ENCODE measurements around the gene ELK4.

The ELK4 gene

DNA sequence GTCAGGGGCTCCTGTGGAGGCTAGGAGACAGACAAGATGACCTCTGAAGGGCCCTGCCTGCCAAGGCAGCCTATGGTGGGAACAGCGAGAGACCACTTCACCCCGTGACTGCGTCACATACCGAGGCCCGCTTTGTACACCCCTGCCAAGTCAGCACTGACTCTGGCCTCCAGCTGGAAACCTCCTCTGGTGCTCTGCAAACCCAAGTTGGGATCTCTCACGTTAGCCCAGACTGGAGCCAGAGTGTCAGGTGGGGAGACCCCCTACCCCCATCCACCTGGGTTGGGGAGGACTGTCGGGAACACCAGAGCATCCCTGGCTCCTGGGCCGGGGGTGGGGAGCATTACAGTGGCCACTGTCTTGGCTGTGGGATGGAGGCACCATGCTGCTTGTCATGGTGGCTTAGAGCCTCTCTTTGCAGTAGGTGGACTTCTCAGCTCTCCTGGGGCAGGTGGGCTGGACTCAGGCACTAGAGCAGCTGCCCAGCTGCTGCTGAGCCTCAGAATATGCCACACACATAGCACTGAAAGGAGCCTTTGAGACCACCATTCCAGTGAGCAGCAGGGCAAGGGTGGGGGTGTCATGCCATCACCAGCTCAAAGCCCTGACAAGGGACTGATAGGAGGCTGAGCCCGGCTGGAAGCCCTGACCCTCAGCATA lies 50.4 kb downstream of the ELK4 start:
- Histone ChIP-seq H3K4me1 (no peaks in the 10 kb centered on the region), H3K9me3 (no peaks in the 10 kb centered on the region), H3K4me3 (ENCODE audit: low read depth, low read length) (no peak overlapping the region), H3K27me3 (no peaks in the 10 kb centered on the region; the same call in 1 of the 2 replicates), H3K36me3 (no peaks in the 10 kb centered on the region)
- DNase-seq: no peak
- TF ChIP-seq, protein P1, sequence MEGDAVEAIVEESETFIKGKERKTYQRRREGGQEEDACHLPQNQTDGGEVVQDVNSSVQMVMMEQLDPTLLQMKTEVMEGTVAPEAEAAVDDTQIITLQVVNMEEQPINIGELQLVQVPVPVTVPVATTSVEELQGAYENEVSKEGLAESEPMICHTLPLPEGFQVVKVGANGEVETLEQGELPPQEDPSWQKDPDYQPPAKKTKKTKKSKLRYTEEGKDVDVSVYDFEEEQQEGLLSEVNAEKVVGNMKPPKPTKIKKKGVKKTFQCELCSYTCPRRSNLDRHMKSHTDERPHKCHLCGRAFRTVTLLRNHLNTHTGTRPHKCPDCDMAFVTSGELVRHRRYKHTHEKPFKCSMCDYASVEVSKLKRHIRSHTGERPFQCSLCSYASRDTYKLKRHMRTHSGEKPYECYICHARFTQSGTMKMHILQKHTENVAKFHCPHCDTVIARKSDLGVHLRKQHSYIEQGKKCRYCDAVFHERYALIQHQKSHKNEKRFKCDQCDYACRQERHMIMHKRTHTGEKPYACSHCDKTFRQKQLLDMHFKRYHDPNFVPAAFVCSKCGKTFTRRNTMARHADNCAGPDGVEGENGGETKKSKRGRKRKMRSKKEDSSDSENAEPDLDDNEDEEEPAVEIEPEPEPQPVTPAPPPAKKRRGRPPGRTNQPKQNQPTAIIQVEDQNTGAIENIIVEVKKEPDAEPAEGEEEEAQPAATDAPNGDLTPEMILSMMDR (IDR thresholded peaks at IDR 0.05; ENCODE audit: low read depth, low read length): no peak

DNA sequence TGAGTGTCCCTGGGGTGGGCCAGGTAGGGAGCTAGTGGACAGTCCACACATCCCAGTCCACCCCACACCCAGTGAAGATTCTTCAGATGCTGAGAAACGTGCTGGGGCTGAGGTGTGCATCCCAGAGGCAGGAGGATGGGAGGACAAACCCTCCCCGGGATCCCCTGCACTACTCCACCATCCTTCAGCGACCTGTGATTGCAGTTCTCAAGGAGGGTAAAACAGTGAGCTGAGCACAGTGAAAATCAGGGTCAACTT lies 51.0 kb downstream of the ELK4 start:
- TF ChIP-seq, protein P1 (IDR thresholded peaks at IDR 0.05; ENCODE audit: low read depth, low read length): no peak
- Histone ChIP-seq H3K4me1 (no peaks in the 10 kb centered on the region), H3K4me3 (ENCODE audit: low read depth, low read length) (no peak overlapping the region), H3K27me3 (no peaks in the 10 kb centered on the region; the same call in 1 of the 2 replicates), H3K36me3 (no peaks in the 10 kb centered on the region), H3K9me3 (no peaks in the 10 kb centered on the region)
- DNase-seq: no peak

DNA sequence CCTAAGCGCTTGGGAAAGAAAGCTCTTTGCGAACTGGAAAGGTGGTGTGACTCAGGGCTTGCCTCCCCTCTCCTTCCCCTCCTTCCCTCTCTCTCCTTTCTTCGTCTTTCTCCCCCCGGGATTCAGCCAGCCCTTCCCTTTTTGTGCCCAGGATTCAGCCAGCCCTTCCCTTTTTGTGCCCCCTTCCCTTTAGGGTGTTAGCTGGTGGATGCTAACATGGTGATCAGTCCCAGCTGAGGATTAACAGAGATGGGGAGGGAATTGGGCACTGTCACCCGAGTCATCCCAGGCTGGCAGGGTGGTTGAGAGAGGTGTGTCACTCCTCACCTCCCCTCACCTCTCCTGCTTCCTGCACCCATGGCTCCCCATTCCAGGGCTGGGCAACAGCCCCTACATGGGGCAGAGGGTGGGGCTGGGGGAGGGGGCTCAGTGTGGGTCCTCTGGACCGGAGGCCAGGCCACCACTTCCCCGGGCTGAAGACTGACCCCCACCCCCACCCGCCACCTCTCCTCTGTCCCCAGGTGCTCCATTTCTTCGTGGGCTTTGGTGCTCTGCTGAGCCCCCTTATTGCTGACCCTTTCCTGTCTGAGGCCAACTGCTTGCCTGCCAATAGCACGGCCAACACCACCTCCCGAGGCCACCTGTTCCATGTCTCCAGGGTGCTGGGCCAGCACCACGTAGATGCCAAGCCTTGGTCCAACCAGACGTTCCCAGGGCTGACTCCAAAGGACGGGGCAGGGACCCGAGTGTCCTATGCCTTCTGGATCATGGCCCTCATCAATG lies 51.5 kb downstream of the ELK4 start:
- Histone ChIP-seq H3K36me3 (no peaks in the 10 kb centered on the region), H3K4me1 (no peaks in the 10 kb centered on the region), H3K4me3 (ENCODE audit: low read depth, low read length) (no peak overlapping the region), H3K27me3 (no peaks in the 10 kb centered on the region; the same call in 1 of the 2 replicates), H3K9me3 (no peaks in the 10 kb centered on the region)
- TF ChIP-seq, protein P1 (IDR thresholded peaks at IDR 0.05; ENCODE audit: low read depth, low read length): no peak
- DNase-seq: no peak

DNA sequence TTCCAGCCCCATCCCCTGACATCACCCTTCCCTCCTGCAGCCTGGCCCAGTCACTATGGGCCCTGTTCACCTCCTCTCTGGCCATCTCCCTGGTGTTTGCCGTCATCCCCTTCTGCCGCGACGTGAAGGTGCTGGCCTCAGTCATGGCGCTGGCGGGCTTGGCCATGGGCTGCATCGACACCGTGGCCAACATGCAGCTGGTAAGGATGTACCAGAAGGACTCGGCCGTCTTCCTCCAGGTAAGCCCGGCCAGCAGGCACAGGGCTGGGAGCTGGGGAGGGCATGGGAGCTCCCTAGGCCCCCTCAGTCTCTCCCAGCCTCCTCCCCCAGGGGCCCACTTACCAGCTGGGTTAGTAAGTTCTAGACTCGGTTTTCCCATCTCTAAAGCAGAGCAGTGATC lies 52.1 kb downstream of the ELK4 start:
- H3K4me3 ChIP-seq (ENCODE audit: low read depth, low read length): no peak overlapping the region
- no peaks in the 10 kb centered on the region for H3K36me3 ChIP-seq
- H3K27me3 ChIP-seq: no peaks in the 10 kb centered on the region; the same call in none of the 2 replicates
- H3K4me1 ChIP-seq: no peaks in the 10 kb centered on the region
- no peak for DNase-seq
- TF ChIP-seq, protein P1 (IDR thresholded peaks at IDR 0.05; ENCODE audit: low read depth, low read length): no peak
- no peaks in the 10 kb centered on the region for H3K9me3 ChIP-seq

DNA sequence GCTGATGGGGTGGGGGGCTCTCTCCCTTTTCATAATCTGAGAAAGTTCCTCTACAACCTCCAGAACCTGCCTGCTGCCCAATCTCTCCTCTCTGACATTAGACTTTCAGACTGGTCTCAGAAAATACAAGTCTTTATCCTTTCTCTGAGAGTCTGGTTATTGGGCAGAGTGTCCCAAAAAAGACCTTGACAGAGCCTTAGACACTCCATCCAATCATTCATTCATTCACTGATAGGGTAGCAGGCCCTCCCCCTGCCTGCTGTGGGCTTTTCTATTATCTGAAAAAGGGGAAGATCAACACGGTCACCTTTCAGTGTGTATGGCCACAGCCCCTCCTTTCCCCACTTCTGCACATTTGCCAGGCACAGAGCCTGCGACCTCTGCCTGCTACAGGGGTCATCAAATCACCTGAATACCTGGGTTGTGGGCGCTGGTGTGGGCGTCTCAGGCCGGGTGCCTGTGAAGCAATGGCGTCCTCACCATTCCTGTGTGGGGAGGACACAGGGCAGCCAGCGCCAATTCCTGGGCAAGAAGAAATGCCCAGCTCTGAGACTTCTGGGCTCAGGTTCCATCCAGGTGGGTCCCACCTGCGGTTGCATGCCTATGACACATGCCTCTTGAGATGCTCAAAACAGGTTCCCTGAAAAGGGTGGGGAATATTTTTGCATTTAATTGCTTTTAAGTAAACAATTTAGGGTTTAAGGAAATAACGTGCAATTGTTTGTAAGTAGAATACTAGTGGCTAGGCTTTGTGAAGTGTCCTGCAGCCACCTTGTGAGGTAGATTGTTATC lies 52.8 kb downstream of the ELK4 start:
- Histone ChIP-seq H3K27me3 (no peaks in the 10 kb centered on the region; the same call in none of the 2 replicates), H3K9me3 (no peaks in the 10 kb centered on the region), H3K4me1 (no peaks in the 10 kb centered on the region), H3K4me3 (ENCODE audit: low read depth, low read length) (no peak overlapping the region), H3K36me3 (no peaks in the 10 kb centered on the region)
- TF ChIP-seq, protein P1 (IDR thresholded peaks at IDR 0.05; ENCODE audit: low read depth, low read length): no peak
- DNase-seq: no peak
